Measurements from ENCODE around the gene KLHL30. TPM values are rescaled to one million over a fixed set of nuclear protein-coding genes. Genes with fewer than 3 reads are reported as not detected.

The KLHL30 gene
- polyA plus RNA-seq, 3 donors = 0.24 to 0.60 (median 0.36) TPM

- no peak for DNase-seq
Observed at GRCh38 chr2:238145851-238146250, 7.4 kb downstream of the KLHL30 start.

DNA sequence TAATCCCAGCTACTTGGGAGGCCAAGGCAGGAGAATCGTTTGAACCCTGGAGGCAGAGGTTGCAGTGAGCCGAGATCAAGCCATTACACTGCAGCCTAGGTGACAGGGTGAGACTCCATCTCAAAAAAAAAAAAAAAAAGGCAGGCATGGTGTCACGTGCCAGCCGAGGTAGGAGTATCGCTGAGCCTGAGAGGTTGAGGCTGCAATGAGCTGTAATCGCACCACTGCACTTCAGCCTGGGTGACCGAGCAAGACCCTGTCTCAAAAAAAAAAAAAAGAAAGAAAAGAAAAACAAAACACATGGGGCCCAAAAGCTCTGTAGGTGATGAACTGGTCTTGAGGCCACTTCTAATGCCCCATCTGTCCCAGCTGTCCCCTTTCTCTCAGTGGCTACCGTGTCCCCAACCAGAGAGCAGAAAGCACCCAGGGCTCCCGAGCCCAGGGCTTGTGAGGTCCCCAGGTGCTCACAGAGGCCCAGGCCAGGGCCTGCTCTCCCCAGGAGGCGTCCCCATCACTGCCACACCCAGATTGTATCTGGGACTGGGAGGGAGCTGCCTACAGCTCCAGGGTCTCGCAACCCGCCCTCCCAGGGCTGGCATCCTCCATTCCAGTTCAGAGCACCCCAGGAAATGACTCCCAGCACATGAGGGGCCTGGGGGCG, 8.5 kb downstream of the KLHL30 start:
- no peak for DNase-seq

- no peak for DNase-seq
Observed at GRCh38 chr2:238148981-238149380, 10.5 kb downstream of the KLHL30 start.

- no peak for DNase-seq
Observed at GRCh38 chr2:238149841-238150572, 11.5 kb downstream of the KLHL30 start.

- DNase-seq = no peak
Observed at GRCh38 chr2:238150686-238151085, 12.2 kb downstream of the KLHL30 start.

GRCh38 chr2:238151205-238151604, 12.7 kb downstream of the KLHL30 start:
- no peak for DNase-seq

DNA sequence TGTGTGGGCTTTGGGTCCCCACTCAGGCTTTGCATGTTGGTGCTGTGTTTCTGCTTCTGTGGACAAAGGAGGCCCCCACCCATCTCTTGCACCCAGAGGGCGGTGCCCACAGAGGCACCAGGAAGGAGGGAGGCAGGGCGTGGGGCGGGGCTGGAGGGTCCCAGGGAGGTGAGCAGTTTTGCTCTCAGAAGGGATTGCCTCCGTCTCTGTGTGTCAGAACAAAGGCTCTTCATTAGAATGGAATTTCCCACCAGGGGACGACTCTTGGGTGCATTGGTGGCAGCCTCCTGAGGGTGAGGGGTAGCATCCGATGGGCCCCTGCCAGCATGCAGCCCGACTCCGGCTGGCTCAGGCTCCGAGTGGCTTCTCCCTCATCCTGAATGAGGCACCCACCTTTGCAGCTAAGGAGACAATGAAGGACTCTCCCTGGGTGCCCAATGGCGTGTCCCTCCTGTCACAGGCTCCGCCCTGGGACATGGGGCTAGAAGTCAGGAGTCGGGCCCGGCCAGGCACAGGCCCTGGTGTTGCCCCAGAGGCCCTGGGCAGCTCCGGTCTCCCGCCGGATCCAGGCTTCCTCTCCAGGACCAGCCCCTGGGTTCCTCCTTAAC, 13.3 kb downstream of the KLHL30 start:
- DNase-seq = no peak

DNA sequence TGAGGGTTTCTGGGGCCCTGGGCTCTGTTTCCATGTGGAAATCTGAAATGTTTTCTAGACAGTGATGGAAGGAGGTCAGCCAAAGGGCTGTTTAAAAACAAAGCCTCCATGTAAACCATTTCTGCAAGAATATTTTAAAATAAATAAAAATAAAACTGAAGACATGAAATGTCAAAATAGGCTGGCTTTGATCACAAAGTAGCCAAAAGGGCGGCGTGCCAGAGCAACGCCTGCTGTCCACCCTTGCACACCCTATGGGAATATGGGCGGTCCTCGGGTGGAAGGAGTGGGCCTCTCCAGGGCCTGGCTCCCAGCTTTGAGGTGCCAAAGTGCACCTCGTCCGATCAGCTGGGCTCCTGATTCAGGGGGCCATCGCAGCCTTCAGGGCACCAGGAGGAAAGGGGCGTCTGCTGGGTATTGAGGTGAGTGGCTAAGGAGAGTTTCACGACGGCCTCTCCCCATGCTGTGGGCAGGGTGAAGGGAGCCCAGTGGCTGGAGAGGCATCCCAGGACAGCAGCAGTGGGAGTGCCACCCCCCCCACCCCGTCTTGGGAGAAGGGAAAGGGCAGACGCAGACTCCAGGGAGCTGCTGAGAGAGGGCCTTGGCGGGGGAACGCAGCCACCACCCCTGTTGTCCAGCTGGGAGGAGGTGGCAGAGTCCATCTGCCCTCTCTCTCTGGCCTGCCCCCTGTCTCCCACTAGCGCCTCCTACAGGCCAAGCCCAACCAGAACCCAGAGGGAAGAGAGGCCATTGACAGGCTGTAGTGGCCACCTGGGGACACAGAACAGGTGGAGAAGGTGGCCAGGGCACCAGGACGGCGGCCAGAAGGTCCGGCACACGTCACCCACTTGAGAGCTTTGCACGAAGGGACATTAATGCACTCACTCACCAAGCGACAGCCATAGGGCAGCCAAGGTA, 14.6 kb downstream of the KLHL30 start:
- no peak for DNase-seq

DNA sequence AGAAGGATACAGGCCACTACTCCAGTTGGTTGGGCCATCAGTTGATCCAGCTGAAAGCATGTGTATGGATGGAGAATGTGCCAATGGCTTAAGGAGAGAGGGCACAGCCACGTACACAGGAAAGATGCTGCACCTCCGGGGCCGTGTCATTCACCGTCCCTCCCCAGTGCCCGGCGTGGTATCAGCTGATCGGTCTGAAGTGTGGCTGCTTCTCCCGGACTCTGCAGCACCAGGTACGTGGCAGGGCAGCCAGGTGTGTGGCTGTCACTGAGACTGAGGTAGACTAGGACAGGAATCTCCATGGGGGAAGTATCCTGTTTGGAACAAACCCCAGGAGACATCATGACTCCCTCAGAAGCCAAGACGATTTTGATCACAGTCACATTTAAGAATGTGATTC, 16.1 kb downstream of the KLHL30 start:
- no peak for DNase-seq

DNA sequence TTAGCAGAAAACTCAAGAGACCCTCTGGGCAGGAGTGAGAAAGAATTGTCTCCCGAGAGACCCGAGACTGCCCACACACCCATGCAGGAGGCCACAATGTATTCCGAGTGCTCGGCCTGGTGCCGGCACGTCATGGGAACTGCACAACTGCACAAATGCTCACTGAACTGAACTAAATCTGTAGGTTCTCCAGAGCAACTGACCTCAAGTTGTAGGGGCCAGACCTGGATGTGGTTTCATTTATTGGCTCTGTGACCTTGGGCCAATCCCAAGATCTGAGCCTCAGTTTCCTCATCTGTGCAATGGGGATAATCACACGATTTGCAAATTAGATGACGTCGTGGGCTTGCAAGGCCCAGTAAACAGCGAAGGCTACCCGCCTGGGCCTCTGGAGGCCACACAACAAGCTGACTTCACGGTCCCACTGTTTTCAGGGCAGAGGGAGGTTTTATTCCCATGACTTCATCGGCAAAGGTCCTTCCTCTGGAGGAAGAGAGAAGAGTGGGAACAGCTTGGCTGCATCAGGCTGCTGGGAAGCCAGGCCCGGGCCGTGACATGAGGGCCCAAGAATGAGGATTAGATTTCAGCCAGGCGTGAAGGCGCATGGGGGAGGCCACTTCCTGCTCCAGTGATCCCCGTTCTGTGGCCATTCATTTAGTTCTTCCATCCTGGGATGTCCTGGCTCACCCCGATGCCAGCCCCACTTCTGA, 16.7 kb downstream of the KLHL30 start:
- peak; percentile 93 for DNase-seq

GRCh38 chr2:238155761-238156694, 17.6 kb downstream of the KLHL30 start:
- no peak for DNase-seq

GRCh38 chr2:238157506-238158017, 19.1 kb downstream of the KLHL30 start:
- DNase-seq = no peak

DNA sequence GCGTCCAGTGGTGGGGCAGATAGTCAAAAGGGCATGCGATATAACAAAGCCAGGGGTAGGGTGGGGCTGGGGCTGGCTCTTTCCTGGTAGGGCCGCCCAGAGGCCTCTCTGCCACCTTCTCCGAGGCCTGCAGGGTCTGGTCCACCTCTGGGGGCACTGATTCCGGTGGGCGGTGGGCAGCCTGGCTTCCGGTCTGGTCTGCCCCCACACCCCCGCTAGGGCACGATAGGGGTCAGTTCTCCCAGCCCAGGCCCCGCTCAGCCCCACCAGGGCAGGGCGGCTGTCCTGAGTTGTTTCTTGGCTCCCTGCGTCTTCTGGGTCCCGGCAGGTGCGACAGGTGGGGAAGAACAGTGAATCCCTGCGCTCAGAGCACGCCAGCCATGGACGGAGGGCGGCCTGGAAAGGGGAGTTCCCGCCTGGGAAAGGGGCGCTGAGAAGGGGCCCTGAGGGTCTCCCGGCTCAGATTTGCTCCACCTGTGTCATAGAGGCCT, 19.6 kb downstream of the KLHL30 start:
- no peak for DNase-seq

DNA sequence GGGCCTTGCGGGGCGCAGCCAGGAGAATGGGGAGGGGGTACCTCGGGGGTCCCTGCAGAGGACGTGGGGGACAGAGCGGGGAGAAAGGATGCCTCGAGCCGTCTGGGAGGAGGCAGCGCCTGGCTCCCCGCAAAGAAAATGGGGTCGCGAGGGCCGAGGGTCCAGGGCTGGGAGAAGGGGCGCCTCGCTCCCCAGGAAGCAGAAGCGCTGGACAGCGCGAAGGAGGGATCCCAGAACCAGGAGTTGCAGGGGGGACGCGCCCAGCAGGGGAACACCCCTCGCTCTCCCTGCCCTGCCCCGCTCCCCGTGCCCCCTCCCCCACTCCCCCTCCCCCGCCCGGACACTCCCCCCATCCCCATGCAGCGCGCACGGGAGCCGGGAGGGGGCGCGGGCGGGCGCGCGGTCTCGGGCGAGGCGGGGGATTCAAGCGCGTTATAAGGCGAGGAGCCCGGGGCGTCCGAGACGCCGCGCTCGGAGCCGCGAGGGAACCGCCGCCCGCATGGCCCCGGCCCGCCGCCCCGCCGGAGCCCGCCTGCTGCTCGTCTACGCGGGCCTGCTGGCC, 20.1 kb downstream of the KLHL30 start, which contains the start of gene ERFE:
Gene ERFE (plus strand): TSS at position 462 of the 562 bp plus-strand sequence. CDS start 38 bp downstream, at position 500.
- no peak for DNase-seq

DNA sequence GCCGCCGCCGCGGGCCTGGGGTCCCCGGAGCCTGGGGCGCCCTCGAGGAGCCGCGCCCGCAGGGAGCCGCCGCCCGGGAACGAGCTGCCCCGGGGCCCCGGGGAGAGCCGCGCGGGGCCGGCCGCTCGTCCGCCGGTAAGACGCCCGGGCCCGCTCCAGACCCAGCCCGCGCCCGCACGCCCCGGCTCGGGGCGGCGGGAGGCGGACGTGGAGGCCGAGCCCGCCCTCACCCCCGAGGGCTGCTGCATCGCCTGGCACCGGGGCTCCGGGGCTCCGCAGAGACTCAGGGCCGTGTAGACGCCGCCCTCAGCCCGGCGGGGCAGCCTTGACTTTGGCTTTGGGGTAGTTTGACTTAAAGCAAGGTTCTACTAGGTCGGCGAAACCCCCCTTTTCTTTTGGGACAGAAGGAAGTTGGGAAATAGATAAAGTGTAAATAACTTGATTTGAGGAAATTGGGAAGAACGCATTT, 20.6 kb downstream of the KLHL30 start:
- DNase-seq = no peak

GRCh38 chr2:238159661-238160205, 21.3 kb downstream of the KLHL30 start:
- DNase-seq = no peak

DNA sequence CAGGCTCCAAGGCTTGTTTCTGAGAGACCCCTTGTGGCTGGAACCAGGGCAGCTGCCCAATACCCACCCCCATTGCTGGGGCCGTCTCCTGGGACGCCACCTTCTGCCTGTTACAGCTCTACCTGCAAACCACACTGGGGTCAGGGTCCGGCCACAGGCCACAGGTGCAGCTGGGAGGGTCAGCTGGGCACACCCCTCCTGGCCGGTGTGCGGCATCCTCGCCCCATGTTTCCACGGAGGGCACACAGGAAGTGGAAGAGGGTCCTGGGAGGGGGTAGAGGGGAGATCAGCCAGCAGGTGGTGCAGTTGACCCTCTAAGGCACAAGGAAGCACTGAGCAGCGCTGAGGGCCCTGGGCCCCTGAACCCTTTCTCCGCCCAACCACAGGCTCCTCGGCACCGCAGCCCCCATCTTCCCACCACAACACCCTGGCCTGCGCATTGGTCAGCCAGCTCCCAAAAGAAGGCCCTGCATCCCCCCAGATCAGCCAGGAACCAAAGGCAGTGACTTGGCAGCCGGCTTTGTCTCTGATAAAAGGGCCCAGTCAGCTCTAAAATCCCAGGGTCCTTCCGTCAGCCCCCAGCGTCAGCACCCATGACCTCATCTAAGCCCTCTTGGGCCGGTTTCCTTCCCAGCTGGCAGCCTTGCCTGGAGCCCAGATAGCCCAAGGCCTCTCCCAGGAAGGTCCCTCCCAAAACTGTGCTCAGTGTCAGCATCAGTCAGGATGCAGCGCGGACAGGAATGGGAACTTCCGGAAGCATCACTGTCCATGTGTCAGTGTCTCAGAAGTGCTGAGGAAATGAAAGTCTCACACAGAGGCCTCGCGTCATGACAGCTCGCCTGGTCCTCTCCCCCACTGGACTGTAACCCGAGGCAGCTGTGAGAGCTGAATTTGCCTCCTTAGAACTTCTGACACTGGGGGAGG, 22.0 kb downstream of the KLHL30 start:
- no peak for DNase-seq

Data from renal pelvis (tissue), 4 donors.